PC-3 (cell line): ENCODE data around the gene TMEM208. TPM values are rescaled to one million over a fixed set of nuclear protein-coding genes. Genes with fewer than 3 reads are reported as not detected.

ENCODE experiments used
- ATAC-seq: fragments of 200-7000 bp; cut with Tn5 transposase; 2 replicates; pipeline ENCODE4 v1.9.1; 2020; ENCODE audit warnings: mild to moderate bottlenecking, moderate library complexity
- BruUV-seq: library from RNA; stranded (reverse); fragments of 400-500 nt; replicated peaks from 2 replicates; lab custom pipeline; 2021; lab: Mats Ljungman, UMichigan
- CTCF ChIA-PET: fragments of 300-600 bp; sonication (Branson Sonifier 250); formaldehyde crosslinking; loops from one replicate; lab custom pipeline; 2022; ENCODE audit warnings: antibody characterized with exemption; lab: Charles Lee
- POLR2A ChIA-PET: fragments of 300-600 bp; sonication (Branson Sonifier 250); formaldehyde crosslinking; loops from one replicate; lab custom pipeline; 2022; ENCODE audit warnings: antibody characterized with exemption; ENCODE audit not compliant: unreplicated experiment; lab: Charles Lee
- DNase-seq: peaks from one replicate; pipeline ENCODE4 v3.0.0-alpha.2; 2015
- H2AFZ ChIP-seq: fragments of 300-600 bp; sonication (generic); 2 replicates; pipeline ENCODE4 v1.6.0; 2016; ENCODE audit warnings: antibody characterized with exemption, low read length
- H3F3A ChIP-seq: fragments of 300-600 bp; sonication (generic); one replicate; pipeline ENCODE4 v1.6.0; 2017; ENCODE audit warnings: antibody characterized with exemption, low read length, control low read depth, mild to moderate bottlenecking; ENCODE audit not compliant: unreplicated experiment
- H3K27ac ChIP-seq: fragments of 300-600 bp; sonication (generic); 2 replicates; pipeline ENCODE4 v1.5.1; 2016; ENCODE audit warnings: mild to moderate bottlenecking, low read length
- H3K27me3 ChIP-seq: fragments of 300-600 bp; sonication (generic); 2 replicates; pipeline ENCODE4 v1.6.1; 2016; ENCODE audit warnings: low read length, mixed read lengths
- H3K36me3 ChIP-seq: fragments of 300-600 bp; sonication (generic); 2 replicates; pipeline ENCODE4 v1.6.1; 2016; ENCODE audit warnings: low read depth, mixed run types, low read length, mixed read lengths
- H3K4me1 ChIP-seq: fragments of 300-600 bp; sonication (generic); 2 replicates; pipeline ENCODE4 v1.5.1; 2016; ENCODE audit warnings: low read length; ENCODE audit not compliant: insufficient read depth
- H3K4me2 ChIP-seq: fragments of 300-600 bp; sonication (generic); 2 replicates; pipeline ENCODE4 v1.6.0; 2016; ENCODE audit warnings: low read length
- H3K4me3 ChIP-seq: fragments of 300-600 bp; sonication (generic); 2 replicates; pipeline ENCODE4 v1.5.1; 2016; ENCODE audit warnings: mild to moderate bottlenecking, low read length, mixed read lengths
- H3K79me2 ChIP-seq: fragments of 300-600 bp; sonication (generic); 2 replicates; pipeline ENCODE4 v1.6.1; 2017; ENCODE audit warnings: low read length, mixed read lengths
- H3K9ac ChIP-seq: fragments of 300-600 bp; sonication (generic); 2 replicates; pipeline ENCODE4 v1.6.0; 2016; ENCODE audit warnings: mild to moderate bottlenecking, low read length
- H3K9me2 ChIP-seq: fragments of 300-600 bp; sonication (generic); replicated peaks from 2 replicates; pipeline ENCODE4 v1.6.1; 2016; ENCODE audit warnings: mixed run types, low read length, mixed read lengths
- H3K9me3 ChIP-seq: fragments of 300-600 bp; sonication (generic); 2 replicates; pipeline ENCODE4 v1.6.1; 2016; ENCODE audit warnings: low read length, mixed read lengths
- H4K20me1 ChIP-seq: fragments of 300-600 bp; sonication (generic); 2 replicates; pipeline ENCODE4 v1.6.1; 2016; ENCODE audit warnings: low read length, mixed read lengths
- EZH2 ChIP-seq: fragments of 300-600 bp; sonication (generic); IDR thresholded peaks from one replicate; pipeline ENCODE4 v1.6.1; 2017; ENCODE audit warnings: antibody characterized with exemption, mild to moderate bottlenecking, low read length; ENCODE audit not compliant: unreplicated experiment
- EZH2phosphoT487 ChIP-seq: fragments of 300-600 bp; sonication (generic); IDR thresholded peaks from 2 replicates; pipeline ENCODE4 v1.6.1; 2018; ENCODE audit warnings: mild to moderate bottlenecking, antibody characterized with exemption, low read length, borderline replicate concordance
- intact Hi-C: fragments of 100-400 bp; cut with micrococcal nuclease; formaldehyde crosslinking; loops from 2 replicates; pipeline ENCODE4 v1.9.0; 2023
- total RNA-seq: library from RNA; depleted of rRNA; stranded (reverse); fragments of >200 nt; gene quantifications from 2 replicates; pipeline ENCODE4 v1.2.3, GENCODE V29; 2014
- TF ChIP-seq, protein P1 (sequence below): fragments of 300-600 bp; sonication (generic); conservative IDR thresholded peaks from 2 replicates; pipeline ENCODE4 v1.5.1; 2017; ENCODE audit warnings: antibody characterized with exemption, low read depth, mild to moderate bottlenecking, low read length

TMEM208 gene
- total RNA-seq, 1 experiment from 2014 or later: 35.4 TPM

DNA sequence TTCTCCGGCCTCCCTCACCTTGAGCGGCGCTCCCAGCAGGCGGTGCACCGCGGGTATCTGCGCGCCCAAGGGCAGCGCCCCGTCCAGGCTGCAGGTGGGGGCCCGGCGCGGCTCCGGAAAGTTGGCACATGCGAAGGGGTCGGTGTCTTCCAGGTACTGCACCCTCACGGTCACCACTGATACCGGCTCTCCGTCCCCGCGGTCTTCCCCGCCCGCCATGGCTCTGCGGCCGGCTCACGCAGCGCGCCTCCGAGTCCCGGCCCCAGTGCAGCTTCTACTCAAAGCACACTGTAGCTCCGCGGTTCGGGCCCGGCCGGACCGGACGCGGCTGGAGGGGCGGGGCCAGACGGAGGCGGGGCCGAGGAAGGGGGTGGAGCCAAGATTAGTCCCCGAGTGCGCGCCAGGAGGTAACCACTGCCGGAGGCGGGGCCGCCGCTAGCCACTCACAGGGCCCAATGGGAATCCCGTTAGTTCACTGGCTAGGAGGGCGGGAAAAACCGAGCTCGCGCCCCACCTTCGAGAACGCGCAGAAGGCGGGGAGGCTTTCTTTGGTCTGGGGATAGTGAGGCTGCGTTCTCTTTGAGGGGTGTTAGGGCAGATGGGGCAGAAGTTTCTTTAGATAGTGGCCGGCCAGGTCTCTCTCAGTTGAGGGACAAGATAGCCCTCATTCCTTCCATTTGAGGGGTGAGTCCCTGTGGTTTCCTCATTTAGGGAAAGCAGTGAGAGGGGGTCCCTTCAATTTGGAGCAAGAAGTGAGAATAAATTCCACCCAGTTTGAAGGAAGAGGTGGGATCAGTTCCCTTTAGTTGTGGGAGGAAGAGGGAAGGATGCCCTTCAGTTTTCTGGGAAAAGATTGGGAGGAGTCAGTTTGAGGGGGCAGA is 20.5 kb downstream of the TMEM208 start, which contains the start of gene FHOD1:
Gene FHOD1, minus strand, starts transcription at position 290 of the 881 bp plus-strand sequence. Its CDS starts 71 bp downstream, at position 219.
- no peaks in the 10 kb centered on the region for H3K9me3 ChIP-seq
- H2AFZ ChIP-seq: peak within 1 kb of the TSS; percentile 94
- no peaks in the 10 kb centered on the region for H3K36me3 ChIP-seq
- H3F3A ChIP-seq: peaks cover 7% of the 10 kb centered on the region
- H3K4me2 ChIP-seq: peak within 1 kb of the TSS; percentile 95
- peak within 1 kb of the TSS; percentile 72 for H3K9ac ChIP-seq
- intact Hi-C loops: loop anchor here (10.0 kb wide), 1 partner anchor 53 kb away; the partner anchor contains the start of genes E2F4, ELMO3 and EXOC3L1
- ChIA-PET CTCF (interaction anchor here (0.5 to 1.7 kb wide), 7 partner anchors 13 to 226 kb away, joined by 3 to 21 read pairs (median 5); no protein-coding TSS in a partner anchor), POLR2A (interaction anchor here (0.6 to 0.7 kb wide), 5 partner anchors 20 to 999 kb away, joined by 3 to 7 read pairs (median 4); no protein-coding TSS in a partner anchor)
- peak within 1 kb of the TSS; percentile 88 for H3K27ac ChIP-seq
- TF ChIP-seq EZH2phosphoT487 (no peak), EZH2 (no peak)
- TF ChIP-seq, protein P1, sequence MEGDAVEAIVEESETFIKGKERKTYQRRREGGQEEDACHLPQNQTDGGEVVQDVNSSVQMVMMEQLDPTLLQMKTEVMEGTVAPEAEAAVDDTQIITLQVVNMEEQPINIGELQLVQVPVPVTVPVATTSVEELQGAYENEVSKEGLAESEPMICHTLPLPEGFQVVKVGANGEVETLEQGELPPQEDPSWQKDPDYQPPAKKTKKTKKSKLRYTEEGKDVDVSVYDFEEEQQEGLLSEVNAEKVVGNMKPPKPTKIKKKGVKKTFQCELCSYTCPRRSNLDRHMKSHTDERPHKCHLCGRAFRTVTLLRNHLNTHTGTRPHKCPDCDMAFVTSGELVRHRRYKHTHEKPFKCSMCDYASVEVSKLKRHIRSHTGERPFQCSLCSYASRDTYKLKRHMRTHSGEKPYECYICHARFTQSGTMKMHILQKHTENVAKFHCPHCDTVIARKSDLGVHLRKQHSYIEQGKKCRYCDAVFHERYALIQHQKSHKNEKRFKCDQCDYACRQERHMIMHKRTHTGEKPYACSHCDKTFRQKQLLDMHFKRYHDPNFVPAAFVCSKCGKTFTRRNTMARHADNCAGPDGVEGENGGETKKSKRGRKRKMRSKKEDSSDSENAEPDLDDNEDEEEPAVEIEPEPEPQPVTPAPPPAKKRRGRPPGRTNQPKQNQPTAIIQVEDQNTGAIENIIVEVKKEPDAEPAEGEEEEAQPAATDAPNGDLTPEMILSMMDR: no peak
- ATAC-seq (peak; percentile 55), DNase-seq (peak; percentile 91)
- peaks cover 43% of the 10 kb centered on the region for H3K79me2 ChIP-seq
- H3K4me3 ChIP-seq: peak within 1 kb of the TSS; percentile 89
- H4K20me1 ChIP-seq: no peaks in the 10 kb centered on the region
- H3K9me2 ChIP-seq: no peaks in the 10 kb centered on the region
- TSS peak; percentile 18 for BruUV-seq
- H3K4me1 ChIP-seq: peaks cover 47% of the 10 kb centered on the region
- no peaks in the 10 kb centered on the region for H3K27me3 ChIP-seq

- peak overlapping the region; percentile 73 for H3K4me3 ChIP-seq
- no TSS peak for BruUV-seq
- H3K4me1 ChIP-seq: peaks cover 44% of the 10 kb centered on the region
- peak overlapping the region; percentile 95 for H3K4me2 ChIP-seq
- no peak overlapping the region for H3K27ac ChIP-seq
- H2AFZ ChIP-seq: peak overlapping the region; percentile 94
- no peaks in the 10 kb centered on the region for H3K27me3 ChIP-seq
- no peak for DNase-seq
- POLR2A ChIA-PET: interaction anchor here (0.6 kb wide), 1 partner anchor 21 kb away, joined by 3 read pairs; no protein-coding TSS in a partner anchor
- H3K36me3 ChIP-seq: no peaks in the 10 kb centered on the region
- no peak for TF ChIP-seq EZH2
- TF ChIP-seq, protein P1: no peak
- no peak for TF ChIP-seq EZH2phosphoT487
- no peaks in the 10 kb centered on the region for H3K9me3 ChIP-seq
- H4K20me1 ChIP-seq: no peaks in the 10 kb centered on the region
- peak overlapping the region; percentile 51 for H3K9ac ChIP-seq
- intact Hi-C loops: loop anchor here (10.0 kb wide), 1 partner anchor 53 kb away; the partner anchor contains the start of genes E2F4, ELMO3 and EXOC3L1
- CTCF ChIA-PET: interaction anchor here (1.7 kb wide), 1 partner anchor 13 kb away, joined by 21 read pairs; no protein-coding TSS in a partner anchor
- H3F3A ChIP-seq: peaks cover 7% of the 10 kb centered on the region
- no peak for ATAC-seq
- H3K9me2 ChIP-seq: no peaks in the 10 kb centered on the region
- H3K79me2 ChIP-seq: peaks cover 38% of the 10 kb centered on the region
Measured at GRCh38 chr16:67248073-67248400, 21.1 kb downstream of the TMEM208 start.
